ENCODE data around the gene RHEX. TPM values are rescaled to one million over a fixed set of nuclear protein-coding genes. Genes with fewer than 3 reads are reported as not detected.

RHEX gene
- total and polyA plus RNA-seq, 2 donors (not counting 1 experiment from before 2014, with no cell fraction given), result 1.8 to 12.8 TPM

DNA sequence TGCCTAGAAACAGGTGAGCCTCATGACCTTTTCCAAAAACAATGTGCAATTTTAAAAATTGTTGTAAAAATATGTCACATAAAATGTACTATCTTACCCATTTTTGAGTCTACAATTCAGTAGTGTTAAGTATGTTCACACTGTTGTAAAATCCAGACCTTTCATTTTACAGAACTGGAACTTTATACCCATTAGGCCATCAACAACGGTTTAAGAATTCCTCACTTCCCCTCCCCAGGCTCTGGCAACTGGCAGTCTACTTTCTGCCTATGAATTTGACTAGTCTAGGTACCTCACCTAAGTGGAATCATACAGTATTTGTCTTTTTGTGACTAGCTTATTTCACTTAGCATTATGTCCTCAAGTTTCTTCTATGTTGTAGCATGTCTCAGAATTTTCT, 37.9 kb upstream of the RHEX start:
- Histone ChIP-seq H3K4me1 (ENCODE audit: control insufficient read depth in 2 of 2, insufficient read depth in 2 of 2, low read length in 2 of 2) (peaks cover 21 to 24% of the 10 kb centered on the region in 2 donors), H3K27me3 (replicated peaks in 1 of 4; ENCODE audit: control extremely low read depth in 1 of 4, control insufficient read depth in 3 of 4, insufficient read depth in 4 of 4, low read length in 3 of 4) (no peaks in the 10 kb centered on the region), H3K9ac (ENCODE audit: low read length) (no peak overlapping the region), H3K36me3 (replicated peaks in 1 of 2; ENCODE audit: control extremely low read depth in 1 of 2, control insufficient read depth in 1 of 2, extremely low read depth in 1 of 2, insufficient read depth in 2 of 2, low read length in 1 of 2) (no peaks in the 10 kb centered on the region), H4K20me1 (ENCODE audit: control insufficient read depth, insufficient read depth, low read length, poor library complexity, severe bottlenecking) (no peaks in the 10 kb centered on the region), H3K4me2 (replicated peaks; ENCODE audit: low read depth, low read length, poor library complexity, severe bottlenecking) (no peak overlapping the region), H3K27ac (ENCODE audit: low read length in 2 of 2) (no peak overlapping the region), H3K79me2 (ENCODE audit: control insufficient read depth, insufficient read depth, low read length) (no peaks in the 10 kb centered on the region), H2AFZ (ENCODE audit: insufficient read depth, low read depth, low read length, poor library complexity, severe bottlenecking) (no peak overlapping the region), H3K9me3 (ENCODE audit: control extremely low read depth in 1 of 3, control insufficient read depth in 2 of 3, insufficient read depth in 1 of 3, low read length in 2 of 3) (no peaks in the 10 kb centered on the region), H3K4me3 (ENCODE audit: control extremely low read depth in 1 of 5, extremely low read depth in 1 of 5, insufficient read depth in 1 of 5, low read depth in 2 of 5, low read length in 4 of 5) (no peak overlapping the region)
- DNase-seq (no peak), ATAC-seq (ENCODE audit: low read depth) (no peak)
- Mint-ChIP-seq H3K4me3 (no peak overlapping the region), H3K27me3 (no peaks in the 10 kb centered on the region), H3K4me1 (peaks cover 32% of the 10 kb centered on the region), H3K9me3 (ENCODE audit: insufficient read depth) (no peaks in the 10 kb centered on the region), H3K27ac (no peak overlapping the region)
- TF ChIP-seq, protein P1, sequence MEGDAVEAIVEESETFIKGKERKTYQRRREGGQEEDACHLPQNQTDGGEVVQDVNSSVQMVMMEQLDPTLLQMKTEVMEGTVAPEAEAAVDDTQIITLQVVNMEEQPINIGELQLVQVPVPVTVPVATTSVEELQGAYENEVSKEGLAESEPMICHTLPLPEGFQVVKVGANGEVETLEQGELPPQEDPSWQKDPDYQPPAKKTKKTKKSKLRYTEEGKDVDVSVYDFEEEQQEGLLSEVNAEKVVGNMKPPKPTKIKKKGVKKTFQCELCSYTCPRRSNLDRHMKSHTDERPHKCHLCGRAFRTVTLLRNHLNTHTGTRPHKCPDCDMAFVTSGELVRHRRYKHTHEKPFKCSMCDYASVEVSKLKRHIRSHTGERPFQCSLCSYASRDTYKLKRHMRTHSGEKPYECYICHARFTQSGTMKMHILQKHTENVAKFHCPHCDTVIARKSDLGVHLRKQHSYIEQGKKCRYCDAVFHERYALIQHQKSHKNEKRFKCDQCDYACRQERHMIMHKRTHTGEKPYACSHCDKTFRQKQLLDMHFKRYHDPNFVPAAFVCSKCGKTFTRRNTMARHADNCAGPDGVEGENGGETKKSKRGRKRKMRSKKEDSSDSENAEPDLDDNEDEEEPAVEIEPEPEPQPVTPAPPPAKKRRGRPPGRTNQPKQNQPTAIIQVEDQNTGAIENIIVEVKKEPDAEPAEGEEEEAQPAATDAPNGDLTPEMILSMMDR (IDR thresholded peaks at IDR 0.05), result no peak
- no peak for TF ChIP-seq EZH2 (IDR thresholded peaks at IDR 0.05; ENCODE audit: borderline replicate concordance, insufficient read depth, low read depth, low read length, poor library complexity, severe bottlenecking)
- intact Hi-C loops (cut with micrococcal nuclease), result no loop called here
- ChIA-PET POLR2A (no interaction called here), CTCF (interaction anchor here (0.7 to 1.1 kb wide), 2 partner anchors 38 to 223 kb away, joined by 3 to 4 read pairs; no protein-coding TSS in a partner anchor)
- WGBS (ENCODE audit: insufficient coverage), result 40% methylated on average over 1 of the region's 1 CpG

DNA sequence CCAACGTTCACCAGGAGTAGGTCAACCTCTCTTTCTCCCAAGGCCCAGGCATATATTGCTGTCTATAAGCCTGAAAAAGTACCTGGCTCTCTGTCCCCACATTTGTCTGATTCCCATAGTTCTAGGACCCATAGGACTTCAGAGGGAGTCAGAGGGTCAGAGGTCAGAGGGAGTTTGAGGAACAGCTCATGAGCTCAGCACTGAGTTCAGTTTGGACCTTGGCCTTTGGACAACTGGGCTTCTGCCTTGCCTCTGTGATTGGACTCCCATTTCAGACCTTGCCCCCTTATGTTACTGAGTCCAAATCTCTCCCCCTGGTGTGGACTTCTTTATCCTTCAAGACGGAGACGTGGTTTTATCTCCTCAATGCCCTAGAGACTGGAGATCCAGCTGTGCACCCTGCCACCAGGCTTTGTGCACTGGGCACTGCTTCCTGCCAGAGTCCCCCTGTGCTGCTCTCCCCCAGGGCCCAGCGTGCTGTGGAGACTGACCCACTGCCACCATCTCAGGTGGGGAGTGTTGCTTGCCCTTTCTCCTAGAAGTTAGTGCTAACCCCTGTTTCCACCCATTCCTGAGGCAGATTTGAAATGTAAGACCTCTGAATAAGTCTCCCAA, 32.5 kb upstream of the RHEX start:
- Histone ChIP-seq H3K79me2 (ENCODE audit: control insufficient read depth, insufficient read depth, low read length) (no peaks in the 10 kb centered on the region), H3K4me1 (ENCODE audit: control insufficient read depth in 2 of 2, insufficient read depth in 2 of 2, low read length in 2 of 2) (no peaks in the 10 kb centered on the region), H3K4me3 (ENCODE audit: control extremely low read depth in 1 of 5, extremely low read depth in 1 of 5, insufficient read depth in 1 of 5, low read depth in 2 of 5, low read length in 4 of 5) (no peak overlapping the region), H3K36me3 (replicated peaks in 1 of 2; ENCODE audit: control extremely low read depth in 1 of 2, control insufficient read depth in 1 of 2, extremely low read depth in 1 of 2, insufficient read depth in 2 of 2, low read length in 1 of 2) (no peaks in the 10 kb centered on the region), H3K4me2 (replicated peaks; ENCODE audit: low read depth, low read length, poor library complexity, severe bottlenecking) (no peak overlapping the region), H3K27me3 (replicated peaks in 1 of 4; ENCODE audit: control extremely low read depth in 1 of 4, control insufficient read depth in 3 of 4, insufficient read depth in 4 of 4, low read length in 3 of 4) (peaks cover 0 to 3% (median 0%) of the 10 kb centered on the region in 4 experiments), H3K9ac (ENCODE audit: low read length) (no peak overlapping the region), H4K20me1 (ENCODE audit: control insufficient read depth, insufficient read depth, low read length, poor library complexity, severe bottlenecking) (no peaks in the 10 kb centered on the region), H3K27ac (ENCODE audit: low read length in 2 of 2) (no peak overlapping the region), H3K9me3 (ENCODE audit: control extremely low read depth in 1 of 3, control insufficient read depth in 2 of 3, insufficient read depth in 1 of 3, low read length in 2 of 3) (no peaks in the 10 kb centered on the region), H2AFZ (ENCODE audit: insufficient read depth, low read depth, low read length, poor library complexity, severe bottlenecking) (no peak overlapping the region)
- 55% methylated on average over 3 of the region's 4 CpGs for WGBS (ENCODE audit: insufficient coverage)
- DNase-seq, result no peak
- Mint-ChIP-seq H3K27ac (no peak overlapping the region), H3K27me3 (peaks cover 3% of the 10 kb centered on the region), H3K4me3 (no peak overlapping the region), H3K9me3 (ENCODE audit: insufficient read depth) (no peaks in the 10 kb centered on the region), H3K4me1 (no peaks in the 10 kb centered on the region)
- CTCF ChIA-PET, result interaction anchor here (0.9 to 1.8 kb wide), 2 partner anchors 10 to 64 kb away, joined by 3 to 13 read pairs; no protein-coding TSS in a partner anchor
- POLR2A ChIA-PET, result no interaction called here
- intact Hi-C loops (cut with micrococcal nuclease), result no loop called here
- no peak for ATAC-seq (ENCODE audit: low read depth)
- TF ChIP-seq, protein P1 (IDR thresholded peaks at IDR 0.05), result no peak
- TF ChIP-seq EZH2 (IDR thresholded peaks at IDR 0.05; ENCODE audit: borderline replicate concordance, insufficient read depth, low read depth, low read length, poor library complexity, severe bottlenecking), result no peak
